BE2C (cell line): ENCODE data around the gene EIF2B2.

Experiments used
- DNase-seq: peaks from one replicate; pipeline ENCODE4 v3.0.0-alpha.2; 2020
- H3K27me3 ChIP-seq: fragments of 250-450 bp; sonication (Bioruptor Pico); 2 replicates; pipeline ENCODE4 v1.5.1; 2020; ENCODE audit warnings: mild to moderate bottlenecking
- H3K36me3 ChIP-seq: fragments of 250-450 bp; sonication (Bioruptor Pico); 2 replicates; pipeline ENCODE4 v1.5.1; 2020; ENCODE audit warnings: mild to moderate bottlenecking
- H3K4me1 ChIP-seq: fragments of 250-450 bp; sonication (Bioruptor Pico); 2 replicates; pipeline ENCODE4 v1.5.1; 2020
- H3K4me3 ChIP-seq: 2 replicates; pipeline ENCODE4 v1.5.1; 2011; ENCODE audit warnings: low read depth, low read length
- H3K9me3 ChIP-seq: fragments of 250-450 bp; sonication (Bioruptor Pico); 2 replicates; pipeline ENCODE4 v1.5.1; 2020
- CTCF ChIP-seq: IDR thresholded peaks from 2 replicates; pipeline ENCODE4 v1.5.1; 2012; ENCODE audit warnings: mild to moderate bottlenecking, low read depth, low read length

EIF2B2 gene

GRCh38 chr14:74956027-74956279 lies 46.8 kb upstream of the EIF2B2 start:
- Histone ChIP-seq H3K9me3 (no peaks in the 10 kb centered on the region), H3K36me3 (no peaks in the 10 kb centered on the region), H3K4me3 (peak overlapping the region; percentile 82), H3K4me1 (peaks cover 4% of the 10 kb centered on the region; the same call in 1 of the 2 replicates), H3K27me3 (no peaks in the 10 kb centered on the region)
- DNase-seq: no peak
- TF ChIP-seq CTCF: no peak

- DNase-seq: no peak
- Histone ChIP-seq H3K4me1 (peaks cover 4% of the 10 kb centered on the region; the same call in 1 of the 2 replicates), H3K4me3 (no peak overlapping the region), H3K36me3 (no peaks in the 10 kb centered on the region), H3K9me3 (no peaks in the 10 kb centered on the region), H3K27me3 (no peaks in the 10 kb centered on the region)
- TF ChIP-seq CTCF: no peak
Observed at GRCh38 chr14:74956280-74957072, 46.2 kb upstream of the EIF2B2 start.

GRCh38 chr14:74959596-74960180 lies 43.0 kb upstream of the EIF2B2 start:
- no peak for DNase-seq
- Histone ChIP-seq H3K9me3 (no peaks in the 10 kb centered on the region), H3K4me3 (no peak overlapping the region), H3K4me1 (no peaks in the 10 kb centered on the region), H3K27me3 (no peaks in the 10 kb centered on the region), H3K36me3 (no peaks in the 10 kb centered on the region)
- no peak for TF ChIP-seq CTCF

GRCh38 chr14:74960736-74961135 lies 42.0 kb upstream of the EIF2B2 start:
- H3K4me1 ChIP-seq: no peaks in the 10 kb centered on the region
- no peak for DNase-seq

GRCh38 chr14:74961238-74961911 lies 41.3 kb upstream of the EIF2B2 start:
- Histone ChIP-seq H3K27me3 (no peaks in the 10 kb centered on the region), H3K9me3 (no peaks in the 10 kb centered on the region), H3K4me3 (no peak overlapping the region), H3K4me1 (no peaks in the 10 kb centered on the region), H3K36me3 (no peaks in the 10 kb centered on the region)
- TF ChIP-seq CTCF: no peak
- no peak for DNase-seq

More at GRCh38 chr14:74960736-74961135, 42.0 kb upstream of the EIF2B2 start:
- Histone ChIP-seq H3K36me3 (no peaks in the 10 kb centered on the region), H3K9me3 (no peaks in the 10 kb centered on the region), H3K4me3 (no peak overlapping the region), H3K27me3 (no peaks in the 10 kb centered on the region)
- TF ChIP-seq CTCF: no peak

GRCh38 chr14:74962046-74962445 lies 40.7 kb upstream of the EIF2B2 start:
- TF ChIP-seq CTCF: no peak
- H3K4me1 ChIP-seq: no peaks in the 10 kb centered on the region
- H3K9me3 ChIP-seq: no peaks in the 10 kb centered on the region
- DNase-seq: no peak
- no peaks in the 10 kb centered on the region for H3K27me3 ChIP-seq
- H3K36me3 ChIP-seq: no peaks in the 10 kb centered on the region
- no peak overlapping the region for H3K4me3 ChIP-seq
